GM12892 (cell line): ENCODE measurements around the gene CDK5R2.

Source experiments
- DNase-seq: peaks from one replicate; pipeline ENCODE4 v3.0.0; 2011; ENCODE audit not compliant: insufficient read length
- FAIRE-seq: peaks from 2 replicates; lab custom pipeline; 2011; peaks lifted over from hg19 to GRCh38; lab: Jason Lieb, UNC
- POLR2A ChIP-seq: IDR thresholded peaks from 2 replicates; pipeline ENCODE4 v1.6.1; 2011; ENCODE audit warnings: low read depth, low read length, control low read depth
- POLR2AphosphoS5 ChIP-seq: IDR thresholded peaks from 2 replicates; pipeline ENCODE4 v1.6.1; 2011; ENCODE audit warnings: low read depth, low read length, control low read depth
- TAF1 ChIP-seq: IDR thresholded peaks from 2 replicates; pipeline ENCODE4 v1.6.1; 2011; ENCODE audit warnings: low read depth, mild to moderate bottlenecking, control low read depth, low read length, borderline replicate concordance

Gene CDK5R2

DNA sequence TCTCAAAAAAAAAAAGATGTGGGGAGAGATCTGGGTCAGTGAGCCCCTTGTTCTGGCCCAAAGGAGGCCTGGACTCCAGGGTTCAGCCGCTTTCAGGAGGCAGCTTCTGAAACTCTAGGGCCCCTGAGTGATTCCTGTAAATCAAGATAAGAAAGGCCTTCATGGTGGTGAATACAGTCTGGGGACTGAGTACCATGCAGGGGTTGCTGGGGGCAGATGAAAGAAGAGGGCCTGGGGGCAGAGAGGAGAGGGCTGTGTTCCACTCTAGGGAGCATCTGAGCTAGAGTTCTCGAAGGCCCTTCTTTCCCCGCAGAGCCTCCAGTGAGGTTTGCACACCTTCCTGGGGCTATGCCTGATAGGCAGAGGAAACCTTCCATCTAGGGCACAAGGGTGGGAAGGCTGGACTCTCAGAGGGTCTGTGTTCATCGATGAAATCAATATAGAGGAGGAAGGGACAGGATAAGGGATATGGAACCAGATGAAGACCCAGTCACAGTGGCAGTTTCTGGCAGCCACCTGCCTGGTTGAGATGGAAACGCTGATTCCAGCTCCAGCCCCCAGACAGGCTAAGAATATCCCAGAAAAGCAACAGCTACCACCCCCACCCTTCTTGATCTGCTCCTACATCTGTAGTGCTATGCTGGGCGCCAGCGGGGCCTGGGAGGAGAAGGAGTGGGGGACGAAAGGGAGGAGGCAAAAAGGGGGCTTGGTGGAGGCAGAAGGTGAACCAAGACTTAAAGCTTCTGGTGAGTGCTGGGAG is 4.7 kb upstream of the CDK5R2 start:
- no peak for DNase-seq
- FAIRE-seq, result no peak
- TF ChIP-seq POLR2AphosphoS5, result no peak
- no peak for TF ChIP-seq POLR2A
- no peak for TF ChIP-seq TAF1

DNA sequence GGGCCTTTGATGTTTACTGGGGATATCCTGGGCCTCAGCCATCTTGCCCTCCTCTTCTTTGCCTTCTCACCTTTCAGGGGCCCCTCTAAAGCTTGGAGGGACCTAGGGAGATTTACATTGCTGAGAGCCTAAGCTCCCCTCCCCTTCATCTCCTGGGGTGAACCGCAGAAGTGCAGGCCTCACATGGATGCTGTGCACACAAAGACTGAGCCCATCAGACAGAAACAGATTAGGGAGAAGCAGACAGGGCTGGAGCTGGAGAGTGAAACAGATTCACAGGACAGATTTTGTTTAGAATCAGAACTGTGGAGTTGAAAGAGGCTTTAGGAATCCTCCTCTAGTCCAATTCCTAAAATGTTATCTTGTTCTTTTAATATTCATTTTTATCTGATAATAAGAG is 3.4 kb upstream of the CDK5R2 start:
- FAIRE-seq, result no peak
- no peak for DNase-seq
- no peak for TF ChIP-seq POLR2A
- TF ChIP-seq TAF1, result no peak
- no peak for TF ChIP-seq POLR2AphosphoS5

DNA sequence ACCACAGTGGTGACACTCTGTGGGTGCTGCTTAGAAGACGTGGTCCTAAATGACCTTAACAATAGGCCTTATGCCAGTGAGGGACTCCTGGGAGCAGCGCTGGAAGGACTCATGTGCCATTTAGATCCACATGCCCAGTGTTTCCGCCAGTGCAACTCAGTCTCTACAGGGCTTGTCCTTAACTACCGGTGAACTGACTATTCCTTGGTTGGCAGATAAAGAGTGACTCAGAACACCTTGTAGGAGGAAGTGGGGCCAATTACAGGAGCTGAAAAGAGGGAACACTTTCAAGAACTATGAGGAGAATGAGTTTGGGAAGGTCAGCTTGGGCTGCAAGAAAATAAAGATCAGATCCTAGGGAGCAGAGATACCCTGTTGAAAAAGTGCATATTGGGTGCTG is 1.8 kb upstream of the CDK5R2 start:
- FAIRE-seq (no peak), DNase-seq (no peak)
- TF ChIP-seq TAF1 (no peak), POLR2AphosphoS5 (no peak), POLR2A (no peak)

DNA sequence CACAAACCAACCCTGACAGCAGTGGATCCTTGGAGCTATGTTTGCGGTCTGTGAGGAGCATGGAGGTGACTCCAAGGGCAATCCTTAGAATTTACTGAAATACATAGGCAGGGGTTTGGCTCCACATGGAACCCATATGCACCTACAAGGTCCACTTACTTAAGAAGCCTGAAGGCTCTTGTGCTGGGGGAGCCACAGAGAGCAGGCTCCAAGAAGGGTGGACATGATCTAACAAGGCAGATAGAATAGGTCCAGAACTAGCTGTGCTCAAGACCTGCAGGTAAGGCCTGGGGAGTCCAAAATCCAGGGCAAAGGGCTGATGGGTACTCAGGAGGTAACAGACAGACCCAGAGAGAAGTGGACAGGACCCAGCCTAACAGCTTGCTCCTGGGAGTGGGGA is 1.2 kb upstream of the CDK5R2 start:
- no peak for DNase-seq
- no peak for TF ChIP-seq POLR2AphosphoS5
- no peak for TF ChIP-seq POLR2A
- TF ChIP-seq TAF1, result no peak
- FAIRE-seq, result no peak

DNA sequence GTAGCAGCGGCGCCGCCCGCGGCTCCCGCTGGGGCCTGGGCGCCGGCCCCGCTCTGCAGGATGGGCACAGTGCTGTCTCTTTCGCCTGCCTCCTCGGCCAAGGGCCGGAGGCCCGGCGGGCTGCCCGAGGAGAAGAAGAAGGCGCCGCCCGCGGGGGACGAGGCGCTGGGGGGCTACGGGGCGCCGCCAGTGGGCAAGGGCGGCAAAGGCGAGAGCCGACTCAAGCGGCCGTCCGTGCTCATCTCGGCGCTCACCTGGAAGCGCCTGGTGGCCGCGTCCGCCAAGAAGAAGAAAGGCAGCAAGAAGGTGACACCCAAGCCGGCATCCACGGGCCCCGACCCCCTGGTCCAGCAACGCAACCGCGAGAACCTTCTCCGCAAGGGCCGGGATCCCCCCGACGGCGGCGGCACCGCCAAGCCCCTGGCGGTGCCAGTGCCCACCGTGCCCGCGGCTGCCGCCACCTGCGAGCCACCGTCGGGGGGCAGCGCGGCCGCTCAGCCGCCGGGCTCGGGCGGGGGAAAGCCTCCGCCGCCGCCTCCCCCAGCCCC is 369 bp downstream of the CDK5R2 start:
- no peak for DNase-seq
- no peak for TF ChIP-seq POLR2A
- no peak for TF ChIP-seq POLR2AphosphoS5
- TF ChIP-seq TAF1, result no peak
- no peak for FAIRE-seq

DNA sequence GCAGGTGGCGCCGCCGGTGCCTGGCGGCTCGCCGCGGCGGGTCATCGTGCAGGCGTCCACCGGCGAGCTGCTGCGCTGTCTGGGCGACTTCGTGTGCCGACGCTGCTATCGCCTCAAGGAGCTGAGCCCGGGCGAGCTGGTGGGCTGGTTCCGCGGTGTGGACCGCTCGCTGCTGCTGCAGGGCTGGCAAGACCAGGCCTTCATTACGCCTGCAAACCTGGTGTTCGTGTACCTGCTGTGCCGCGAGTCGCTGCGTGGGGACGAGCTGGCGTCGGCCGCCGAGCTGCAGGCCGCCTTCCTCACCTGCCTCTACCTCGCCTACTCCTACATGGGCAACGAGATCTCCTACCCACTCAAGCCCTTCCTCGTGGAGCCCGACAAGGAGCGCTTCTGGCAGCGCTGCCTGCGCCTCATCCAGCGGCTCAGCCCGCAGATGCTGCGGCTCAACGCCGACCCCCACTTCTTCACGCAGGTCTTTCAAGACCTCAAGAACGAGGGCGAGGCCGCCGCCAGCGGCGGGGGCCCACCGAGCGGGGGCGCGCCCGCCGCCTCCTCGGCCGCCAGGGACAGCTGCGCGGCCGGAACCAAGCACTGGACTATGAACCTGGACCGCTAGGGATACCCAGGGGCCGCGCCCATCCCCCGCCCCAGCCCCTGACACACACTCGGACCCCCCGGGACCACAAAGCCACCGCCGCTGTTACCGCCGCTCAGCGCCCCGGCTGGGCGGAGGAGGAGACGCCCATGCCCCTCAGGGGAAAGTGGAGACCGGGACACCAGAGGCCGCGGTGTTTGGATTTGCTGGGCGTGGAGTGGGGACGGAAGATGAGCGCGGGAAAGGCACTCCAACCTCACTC is 1.1 kb downstream of the CDK5R2 start:
- FAIRE-seq (no peak), DNase-seq (no peak)
- TF ChIP-seq POLR2A (no peak), POLR2AphosphoS5 (no peak), TAF1 (no peak)

DNA sequence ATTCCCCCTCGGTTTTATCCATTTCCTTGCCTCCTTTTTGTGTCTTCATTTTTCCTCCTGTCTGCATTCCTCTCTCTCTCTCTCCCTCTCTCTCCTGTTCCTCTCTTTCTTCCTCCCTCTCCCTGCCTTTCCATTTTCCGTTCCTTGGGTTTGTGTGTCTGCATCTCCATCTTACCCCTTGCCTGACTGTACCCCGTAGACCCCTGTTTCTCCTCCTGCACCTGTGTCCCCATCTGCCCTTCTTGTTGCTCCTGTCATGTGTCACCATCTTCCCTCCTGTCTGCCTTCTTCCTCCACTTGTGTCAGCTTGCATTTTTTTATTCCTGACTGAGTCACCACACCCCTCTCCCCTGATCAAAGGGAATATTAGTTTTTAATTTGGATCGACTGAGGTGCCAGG is 1.8 kb downstream of the CDK5R2 start:
- TF ChIP-seq POLR2A (no peak), TAF1 (no peak), POLR2AphosphoS5 (no peak)
- FAIRE-seq, result no peak
- DNase-seq, result no peak

DNA sequence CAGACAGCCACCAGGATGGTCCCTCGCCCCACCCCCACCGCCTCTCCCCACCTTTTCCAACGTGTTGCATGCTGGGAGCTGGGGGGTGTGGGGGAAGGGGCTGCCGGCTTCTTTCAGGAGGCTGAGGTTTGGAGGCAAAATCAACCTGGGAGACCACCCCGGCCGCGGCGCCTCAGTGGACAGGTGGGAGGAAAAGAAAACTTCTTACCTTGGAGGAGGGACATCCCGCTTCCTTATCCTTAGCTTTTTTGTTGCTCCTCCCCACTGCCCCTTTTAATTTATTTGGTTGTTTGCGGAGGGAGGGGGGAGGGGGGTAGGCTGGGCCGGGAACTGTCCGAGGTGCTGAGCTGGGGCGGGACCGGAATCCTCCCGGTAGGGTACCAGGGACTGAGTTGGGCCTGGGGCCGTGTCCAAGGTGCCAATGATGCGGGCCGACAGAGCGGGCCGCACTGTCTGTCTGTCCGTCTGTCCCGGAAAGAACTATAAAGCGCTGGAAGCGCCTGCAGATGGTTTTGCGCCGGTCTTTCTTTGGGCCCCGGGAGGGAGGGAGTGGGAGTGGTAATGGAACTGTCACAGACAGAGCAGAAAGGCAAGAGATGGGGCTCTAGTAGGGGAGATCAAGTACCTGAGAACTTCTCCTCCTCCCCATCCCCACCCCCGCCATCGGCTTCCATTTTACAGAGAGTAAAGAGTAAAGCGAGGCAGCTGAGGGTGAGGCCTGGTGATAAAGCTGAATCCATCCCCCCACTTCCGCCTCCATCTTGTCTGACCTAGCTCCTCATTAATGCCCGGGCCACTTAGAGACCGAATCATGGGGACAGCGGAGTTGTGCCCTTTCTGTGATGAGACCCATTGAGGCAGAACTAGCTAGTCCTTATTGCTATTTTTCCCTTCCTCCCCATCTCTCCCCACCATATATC is 2.4 kb downstream of the CDK5R2 start:
- TF ChIP-seq POLR2AphosphoS5, result no peak
- TF ChIP-seq TAF1, result no peak
- TF ChIP-seq POLR2A, result no peak
- FAIRE-seq (no peak), DNase-seq (no peak)

DNA sequence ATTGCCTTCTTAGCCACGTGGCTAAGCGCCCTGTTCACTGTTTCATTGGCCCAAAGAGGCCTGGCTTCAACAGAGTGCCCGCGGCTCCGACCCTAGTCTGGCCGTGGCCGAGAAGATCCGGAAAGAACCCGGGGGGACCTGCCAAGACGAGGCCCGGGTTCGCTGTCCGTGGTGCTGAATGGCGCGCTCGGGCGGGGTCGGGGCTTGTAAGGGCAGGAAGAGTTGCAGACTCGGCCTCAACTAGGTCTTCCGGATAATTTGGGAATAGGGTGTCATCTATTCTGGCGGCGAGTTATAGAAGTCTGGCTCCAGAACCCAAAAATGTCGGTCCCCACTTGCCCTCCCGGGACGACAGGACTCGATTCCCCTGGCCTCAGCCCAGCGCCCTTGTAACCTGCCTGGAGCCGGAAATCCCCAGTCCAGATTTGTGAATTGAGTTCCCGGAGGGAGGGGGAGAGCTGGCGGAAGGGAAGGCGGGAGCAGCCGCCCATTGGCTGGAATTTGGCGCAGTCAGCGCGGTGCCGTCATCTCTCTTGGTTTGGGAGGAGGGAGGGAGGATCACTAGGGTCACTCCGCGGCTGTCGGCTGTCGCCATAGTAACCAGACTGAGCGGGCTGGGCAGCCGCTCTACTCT is 3.5 kb downstream of the CDK5R2 start:
- TF ChIP-seq POLR2AphosphoS5 (no peak), TAF1 (no peak), POLR2A (no peak)
- FAIRE-seq (no peak), DNase-seq (no peak)

DNA sequence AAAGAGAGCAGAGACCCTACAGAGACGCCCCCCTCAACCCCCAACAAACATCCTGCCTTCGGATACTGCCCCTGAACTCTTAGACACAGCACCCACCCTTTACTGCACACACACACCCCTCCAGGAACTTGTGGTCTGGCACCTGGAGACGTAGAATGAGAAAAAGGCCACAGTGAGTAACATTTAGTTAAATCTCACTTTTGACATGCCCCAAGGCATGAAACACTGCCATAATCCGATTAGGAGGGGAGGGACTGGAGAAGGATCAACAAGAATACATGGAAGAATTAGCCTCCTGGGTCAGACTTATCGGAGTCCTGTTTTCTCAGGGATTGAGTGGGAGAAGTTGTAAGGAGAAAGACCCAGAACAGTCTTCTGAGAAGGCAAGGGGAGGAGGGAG is 4.1 kb downstream of the CDK5R2 start:
- no peak for TF ChIP-seq TAF1
- TF ChIP-seq POLR2A, result no peak
- no peak for TF ChIP-seq POLR2AphosphoS5
- no peak for FAIRE-seq
- no peak for DNase-seq

DNA sequence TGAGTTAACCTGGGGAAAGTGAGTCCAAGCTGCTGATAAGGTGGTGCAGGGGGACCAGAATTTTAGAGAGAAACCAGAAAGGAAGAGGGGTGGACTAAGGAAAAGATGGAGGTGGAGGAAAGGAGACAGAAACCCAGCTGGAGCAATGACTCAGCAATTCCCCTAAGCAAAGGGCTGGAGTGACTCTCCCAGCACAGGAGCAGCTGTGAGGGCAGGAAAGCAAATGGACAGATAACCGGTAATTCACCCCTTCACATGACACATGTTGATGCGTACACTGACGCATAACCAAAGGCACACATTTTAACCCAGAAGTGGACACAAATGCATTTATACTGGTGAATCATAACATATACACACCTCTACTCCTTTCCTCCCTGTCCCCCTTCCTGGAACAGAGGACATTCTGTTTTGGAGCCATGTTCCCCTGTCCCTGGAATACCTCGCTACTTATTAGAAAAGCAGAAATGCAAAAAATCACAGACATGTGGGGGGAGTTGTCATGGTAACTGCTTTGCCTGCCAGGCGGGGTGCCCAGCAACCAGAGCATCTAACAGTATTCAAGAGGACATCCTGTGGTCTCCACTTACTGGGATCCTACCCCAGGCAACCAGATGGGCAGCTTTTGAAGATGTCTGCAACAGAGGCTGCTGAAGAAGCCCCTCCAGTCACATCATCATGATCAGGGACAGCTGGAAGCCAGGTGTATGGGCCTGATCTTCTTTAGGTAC is 4.7 kb downstream of the CDK5R2 start:
- no peak for DNase-seq
- TF ChIP-seq POLR2AphosphoS5, result no peak
- no peak for TF ChIP-seq TAF1
- TF ChIP-seq POLR2A, result no peak
- no peak for FAIRE-seq
